ENCODE measurements around the gene DYTN. TPM values are rescaled to one million over a fixed set of nuclear protein-coding genes. Genes with fewer than 3 reads are reported as not detected.
"Not testable (repeated sequence)": the region's sequence is repeated elsewhere in the genome, so short reads cannot be mapped to it uniquely, and the experiment has no call there.

Gene DYTN
- total RNA-seq, 2 experiments from 2014 or later: not detected

- ChIA-PET POLR2A (no interaction called here), CTCF (no interaction called here)
- ATAC-seq: no peak
- Mint-ChIP-seq H3K27me3 (ENCODE audit: low read depth) (peaks cover 25% of the 10 kb centered on the region), H3K4me1 (ENCODE audit: low read depth) (no peaks in the 10 kb centered on the region), H3K36me3 (ENCODE audit: low read depth) (no peaks in the 10 kb centered on the region), H3K9me3 (ENCODE audit: insufficient read depth) (no peaks in the 10 kb centered on the region), H3K4me3 (no peak overlapping the region), H3K27ac (no peak overlapping the region)
- no peak for DNase-seq
These were observed 9.1 kb upstream of the DYTN start for GRCh38 chr2:206727287-206727686.

DNA sequence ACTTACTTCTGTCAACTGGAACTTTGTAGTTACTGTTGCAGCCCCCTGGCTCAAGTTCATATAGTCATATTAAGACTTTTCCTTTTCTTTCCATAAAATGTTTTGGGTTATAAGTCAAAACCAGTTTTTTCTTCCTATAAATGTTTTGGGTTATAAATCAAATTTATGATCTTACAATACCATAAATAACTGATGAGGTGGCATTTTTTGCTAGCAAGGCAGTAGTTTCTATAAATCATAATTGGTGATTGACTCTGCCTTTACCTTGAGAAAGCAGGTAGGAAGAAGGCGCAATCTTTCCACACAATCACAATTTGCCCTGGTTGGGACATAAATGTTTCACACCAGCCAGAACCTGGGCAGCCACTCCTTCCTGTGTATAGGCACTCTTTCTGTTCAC is 5.1 kb upstream of the DYTN start:
- DNase-seq (no peak), ATAC-seq (no peak)
- no peaks in the 10 kb centered on the region for H3K36me3 Mint-ChIP-seq (ENCODE audit: low read depth)
- H3K27me3 Mint-ChIP-seq (ENCODE audit: low read depth): peaks cover 26% of the 10 kb centered on the region
- H3K27ac Mint-ChIP-seq: no peak overlapping the region
- no peaks in the 10 kb centered on the region for H3K9me3 Mint-ChIP-seq (ENCODE audit: insufficient read depth)
- ChIA-PET POLR2A (no interaction called here), CTCF (no interaction called here)
- H3K4me1 Mint-ChIP-seq (ENCODE audit: low read depth): no peaks in the 10 kb centered on the region
- H3K4me3 Mint-ChIP-seq: no peak overlapping the region

- ChIA-PET CTCF (no interaction called here), POLR2A (no interaction called here)
- Mint-ChIP-seq H3K4me3 (no peak overlapping the region), H3K4me1 (ENCODE audit: low read depth) (no peaks in the 10 kb centered on the region), H3K27ac (no peak overlapping the region), H3K9me3 (ENCODE audit: insufficient read depth) (no peaks in the 10 kb centered on the region), H3K27me3 (ENCODE audit: low read depth) (peaks cover 23% of the 10 kb centered on the region), H3K36me3 (ENCODE audit: low read depth) (no peaks in the 10 kb centered on the region)
- ATAC-seq (no peak), DNase-seq (no peak)
These were observed 3.2 kb upstream of the DYTN start for GRCh38 chr2:206721256-206721920.

DNA sequence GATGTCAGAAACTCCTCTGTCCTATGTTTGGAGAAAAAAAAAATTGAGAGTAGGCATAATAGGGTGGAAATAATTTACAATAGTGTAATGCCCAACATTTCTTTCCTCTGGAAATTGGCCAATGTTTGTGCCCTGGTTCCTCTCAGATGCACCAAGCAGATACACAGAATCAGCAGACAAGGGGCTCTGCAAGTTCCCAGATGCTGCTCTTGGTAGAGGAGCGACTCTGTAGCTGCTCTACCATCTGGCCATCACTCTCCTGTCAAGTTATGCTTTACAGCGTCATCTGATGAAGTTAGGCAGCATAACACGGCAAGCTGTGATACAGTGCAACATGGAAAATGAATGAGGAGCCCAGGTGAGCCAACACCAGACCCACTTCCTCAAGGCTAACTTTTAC is 1.6 kb downstream of the DYTN start:
- DNase-seq (no peak), ATAC-seq (no peak)
- ChIA-PET POLR2A (no interaction called here), CTCF (no interaction called here)
- H3K36me3 Mint-ChIP-seq (ENCODE audit: low read depth): no peaks in the 10 kb centered on the region
- H3K4me1 Mint-ChIP-seq (ENCODE audit: low read depth): no peaks in the 10 kb centered on the region
- no peak overlapping the region for H3K27ac Mint-ChIP-seq
- H3K4me3 Mint-ChIP-seq: no peak overlapping the region
- H3K9me3 Mint-ChIP-seq (ENCODE audit: insufficient read depth): no peaks in the 10 kb centered on the region
- H3K27me3 Mint-ChIP-seq (ENCODE audit: low read depth): peaks cover 10% of the 10 kb centered on the region

DNA sequence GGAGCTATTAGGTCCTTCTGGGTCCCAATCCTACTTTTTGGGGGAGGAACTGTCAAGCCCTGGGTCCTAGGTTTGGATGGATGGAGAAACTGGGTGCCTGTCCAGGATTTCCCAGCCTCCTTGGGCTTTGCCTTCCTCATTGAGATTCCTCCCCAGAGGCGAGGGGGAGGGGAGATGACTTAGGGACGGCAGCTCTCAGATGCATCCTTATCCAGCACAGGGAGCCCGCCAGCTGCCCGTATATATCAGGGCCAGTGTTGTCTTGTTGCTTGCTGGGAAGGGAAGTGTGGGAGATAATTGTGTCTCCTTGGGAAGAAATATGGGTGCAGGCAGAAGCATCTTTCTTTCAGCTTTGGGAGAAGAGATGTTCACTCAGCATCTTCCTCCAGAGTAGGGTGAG is 3.0 kb downstream of the DYTN start:
- ATAC-seq; H3K36me3 Mint-ChIP-seq (ENCODE audit: low read depth); POLR2A ChIA-PET; DNase-seq; H3K27me3 Mint-ChIP-seq (ENCODE audit: low read depth); H3K4me1 Mint-ChIP-seq (ENCODE audit: low read depth); CTCF ChIA-PET; H3K4me3 Mint-ChIP-seq; H3K27ac Mint-ChIP-seq; H3K9me3 Mint-ChIP-seq (ENCODE audit: insufficient read depth): not testable (repeated sequence)

- no peaks in the 10 kb centered on the region for H3K9me3 Mint-ChIP-seq (ENCODE audit: insufficient read depth)
- H3K27me3 Mint-ChIP-seq (ENCODE audit: low read depth): peaks cover 3% of the 10 kb centered on the region
- ATAC-seq (no peak), DNase-seq (no peak)
- CTCF ChIA-PET: no interaction called here
- no peak overlapping the region for H3K4me3 Mint-ChIP-seq
- no peaks in the 10 kb centered on the region for H3K4me1 Mint-ChIP-seq (ENCODE audit: low read depth)
- POLR2A ChIA-PET: no interaction called here
- no peak overlapping the region for H3K27ac Mint-ChIP-seq
- H3K36me3 Mint-ChIP-seq (ENCODE audit: low read depth): no peaks in the 10 kb centered on the region
These were observed 4.5 kb downstream of the DYTN start for GRCh38 chr2:206713746-206714145.

DNA sequence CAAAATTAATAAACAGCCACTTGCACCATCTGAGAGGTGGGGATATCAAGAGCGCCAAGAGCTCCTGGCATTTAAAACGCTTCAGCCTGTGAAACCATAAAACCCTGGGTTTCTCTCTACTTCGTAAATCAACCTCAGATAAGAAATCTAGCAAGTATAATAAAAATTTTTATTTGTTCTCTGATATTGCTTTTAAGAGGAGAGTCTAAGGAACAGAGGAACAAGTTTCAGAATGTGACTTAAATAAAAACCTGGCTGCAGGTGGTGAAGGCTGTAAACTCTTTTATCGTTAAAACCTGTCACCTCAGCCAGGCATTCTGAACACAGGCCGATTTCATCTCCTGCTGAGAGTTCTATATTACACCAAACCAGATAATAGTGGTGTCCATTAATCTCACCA is 9.9 kb downstream of the DYTN start:
- no peak for DNase-seq

DNA sequence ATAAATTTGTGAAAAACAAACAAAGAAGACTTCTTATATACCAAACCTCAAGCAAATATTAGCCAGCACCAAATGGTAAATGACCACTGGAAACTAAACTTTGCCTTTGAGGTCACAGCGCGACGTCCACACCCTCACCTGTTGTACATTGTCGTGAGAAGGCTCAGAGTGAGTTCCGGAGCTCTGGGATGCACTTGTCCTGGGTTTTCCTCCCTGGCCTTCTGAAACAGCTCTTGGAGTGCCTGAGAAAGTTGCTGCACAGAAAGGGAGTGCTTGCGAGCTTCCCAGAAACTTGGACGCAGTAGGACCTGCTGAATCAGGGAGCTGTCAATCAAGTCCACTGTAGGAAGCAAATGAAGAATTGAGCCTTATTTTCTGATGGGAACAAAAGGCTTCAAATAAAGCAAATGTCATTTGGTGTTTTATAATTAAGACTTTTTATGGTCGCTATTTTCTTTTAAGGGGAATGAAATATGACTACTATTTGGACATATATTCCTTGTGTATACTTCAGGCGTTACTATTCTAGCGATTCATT is 11.0 kb downstream of the DYTN start:
- Mint-ChIP-seq H3K27ac (no peak overlapping the region), H3K9me3 (ENCODE audit: insufficient read depth) (no peaks in the 10 kb centered on the region), H3K27me3 (ENCODE audit: low read depth) (peaks cover 4% of the 10 kb centered on the region), H3K4me3 (no peak overlapping the region), H3K4me1 (ENCODE audit: low read depth) (no peaks in the 10 kb centered on the region), H3K36me3 (ENCODE audit: low read depth) (no peaks in the 10 kb centered on the region)
- ATAC-seq (no peak), DNase-seq (no peak)
- ChIA-PET CTCF (no interaction called here), POLR2A (no interaction called here)

More for the DNA sequence above, 9.9 kb downstream of the DYTN start:
- Mint-ChIP-seq H3K4me3 (no peak overlapping the region), H3K27ac (no peak overlapping the region), H3K36me3 (ENCODE audit: low read depth) (no peaks in the 10 kb centered on the region), H3K4me1 (ENCODE audit: low read depth) (no peaks in the 10 kb centered on the region), H3K27me3 (ENCODE audit: low read depth) (peaks cover 4% of the 10 kb centered on the region), H3K9me3 (ENCODE audit: insufficient read depth) (no peaks in the 10 kb centered on the region)
- no peak for ATAC-seq
- ChIA-PET CTCF (no interaction called here), POLR2A (no interaction called here)

DNA sequence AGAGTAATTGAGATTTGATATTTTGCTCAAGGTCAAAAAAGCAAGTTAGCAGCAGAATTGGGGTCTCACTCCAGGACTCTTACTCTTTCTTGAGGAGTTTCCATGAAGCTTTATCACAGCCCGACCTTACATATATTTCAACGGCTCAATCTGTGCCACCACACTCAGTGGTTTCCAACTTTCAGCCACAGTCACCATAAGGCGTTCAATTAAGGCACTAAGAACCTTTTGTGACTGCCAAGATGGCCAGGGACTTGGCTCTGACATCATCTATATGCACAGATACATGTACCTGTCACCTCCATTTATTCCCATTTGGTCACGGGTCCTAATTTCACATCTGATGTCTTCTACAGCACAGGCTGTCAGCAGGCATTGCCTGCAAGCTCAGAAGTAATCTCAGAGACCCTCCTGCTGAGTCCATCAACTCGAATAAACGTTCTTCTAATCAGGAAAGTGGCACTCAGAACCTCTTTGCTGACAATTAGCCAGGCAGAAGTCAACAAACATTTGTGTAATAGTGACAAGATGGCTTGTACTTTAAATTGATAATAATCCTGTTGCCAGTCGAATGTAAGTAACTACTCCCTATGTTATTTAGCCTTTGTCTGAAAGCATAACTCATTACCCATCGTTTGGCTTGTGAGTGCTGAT is 16.1 kb downstream of the DYTN start:
- no peak overlapping the region for H3K27ac Mint-ChIP-seq
- H3K9me3 Mint-ChIP-seq (ENCODE audit: insufficient read depth): no peaks in the 10 kb centered on the region
- peaks cover 1% of the 10 kb centered on the region for H3K4me1 Mint-ChIP-seq (ENCODE audit: low read depth)
- ChIA-PET POLR2A (no interaction called here), CTCF (no interaction called here)
- H3K27me3 Mint-ChIP-seq (ENCODE audit: low read depth): peaks cover 21% of the 10 kb centered on the region
- H3K36me3 Mint-ChIP-seq (ENCODE audit: low read depth): no peaks in the 10 kb centered on the region
- ATAC-seq (no peak), DNase-seq (no peak)
- no peak overlapping the region for H3K4me3 Mint-ChIP-seq

GRCh38 chr2:206700156-206700555 is 18.0 kb downstream of the DYTN start:
- DNase-seq (no peak), ATAC-seq (no peak)
- ChIA-PET CTCF (interaction anchor here (1.2 kb wide), 1 partner anchor 773 kb away, joined by 3 read pairs; no protein-coding TSS in a partner anchor), POLR2A (no interaction called here)
- peaks cover 1% of the 10 kb centered on the region for H3K4me1 Mint-ChIP-seq (ENCODE audit: low read depth)
- H3K27me3 Mint-ChIP-seq (ENCODE audit: low read depth): peaks cover 21% of the 10 kb centered on the region
- H3K27ac Mint-ChIP-seq: no peak overlapping the region
- no peaks in the 10 kb centered on the region for H3K9me3 Mint-ChIP-seq (ENCODE audit: insufficient read depth)
- no peak overlapping the region for H3K4me3 Mint-ChIP-seq
- no peaks in the 10 kb centered on the region for H3K36me3 Mint-ChIP-seq (ENCODE audit: low read depth)

DNA sequence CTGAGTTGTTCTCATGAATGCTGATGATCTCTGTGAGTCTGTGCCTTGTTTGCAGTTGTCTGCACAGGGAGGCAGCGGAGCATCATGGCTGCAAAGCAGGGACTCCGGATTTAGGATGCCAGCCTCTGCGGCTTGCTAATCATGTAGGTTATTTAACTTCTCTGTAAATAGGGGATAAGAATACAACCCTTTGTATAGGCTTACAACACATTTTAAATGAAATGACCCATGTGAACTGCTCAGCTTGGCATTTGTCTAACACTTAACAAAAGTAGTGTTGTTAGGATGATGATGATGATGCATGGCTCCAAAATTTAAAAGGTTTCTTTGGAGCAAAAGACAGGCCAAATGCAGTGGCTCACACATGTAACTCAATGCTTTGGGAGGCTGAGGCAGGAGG is 19.4 kb downstream of the DYTN start:
- Mint-ChIP-seq H3K4me1 (ENCODE audit: low read depth) (peaks cover 1% of the 10 kb centered on the region), H3K4me3 (no peak overlapping the region), H3K27me3 (ENCODE audit: low read depth) (peaks cover 19% of the 10 kb centered on the region), H3K36me3 (ENCODE audit: low read depth) (no peaks in the 10 kb centered on the region), H3K27ac (no peak overlapping the region), H3K9me3 (ENCODE audit: insufficient read depth) (no peaks in the 10 kb centered on the region)
- ChIA-PET POLR2A (no interaction called here), CTCF (interaction anchor here (0.8 to 1.2 kb wide), 3 partner anchors 73 to 775 kb away, joined by 3 read pairs; no protein-coding TSS in a partner anchor)
- DNase-seq (no peak), ATAC-seq (no peak)

GRCh38 chr2:206696910-206697309 is 21.3 kb downstream of the DYTN start:
- Mint-ChIP-seq H3K9me3 (ENCODE audit: insufficient read depth) (no peaks in the 10 kb centered on the region), H3K27me3 (ENCODE audit: low read depth) (peaks cover 16% of the 10 kb centered on the region), H3K27ac (no peak overlapping the region), H3K4me1 (ENCODE audit: low read depth) (peaks cover 1% of the 10 kb centered on the region), H3K4me3 (no peak overlapping the region), H3K36me3 (ENCODE audit: low read depth) (no peaks in the 10 kb centered on the region)
- ChIA-PET CTCF (interaction anchor here (3.1 kb wide), 1 partner anchor 86 kb away, joined by 13 read pairs; no protein-coding TSS in a partner anchor), POLR2A (no interaction called here)
- DNase-seq: no peak
- no peak for ATAC-seq

All from activated CD8-positive, alpha-beta T cell treated with anti-CD3 and anti-CD28 coated beads, Interleukin-2, amount 10 ng/mL, durations not matched to agents 7 days and 5 days (primary cell).